Neural cell (in vitro differentiated cells): ENCODE measurements around the gene RHOT1. TPM values are rescaled to one million over a fixed set of nuclear protein-coding genes. Genes with fewer than 3 reads are reported as not detected.

ENCODE experiments used
- H2AFZ ChIP-seq: fragments of 200-600, 300-800 bp; sonication (generic), shearing (Covaris generic); 2 replicates; pipeline ENCODE4 v1.6.0; 2014; ENCODE audit warnings: low read depth, mild to moderate bottlenecking, antibody characterized with exemption, low read length, moderate library complexity
- H3F3A ChIP-seq: fragments of 200-600 bp; shearing (Covaris generic); 2 replicates; pipeline ENCODE4 v1.6.1; 2016; ENCODE audit warnings: mild to moderate bottlenecking, moderate library complexity, mixed read lengths, antibody characterized with exemption, low read length; ENCODE audit not compliant: insufficient read depth, poor library complexity, severe bottlenecking
- H3K27ac ChIP-seq: fragments of 200-600, 300-800 bp; sonication (generic), shearing (Covaris generic); 2 replicates; pipeline ENCODE4 v1.5.1; 2014; ENCODE audit warnings: mild to moderate bottlenecking, low read length, moderate library complexity
- H3K27me3 ChIP-seq: fragments of 300-800, 200-600 bp; sonication (generic), shearing (Covaris generic); 2 replicates; pipeline ENCODE4 v1.6.0; 2014; ENCODE audit warnings: mild to moderate bottlenecking, low read depth, low read length, moderate library complexity; ENCODE audit not compliant: insufficient read depth
- H3K36me3 ChIP-seq: fragments of 300-800, 200-600 bp; sonication (generic), shearing (Covaris generic); 2 replicates; pipeline ENCODE4 v1.5.1; 2014; ENCODE audit warnings: mild to moderate bottlenecking, antibody characterized with exemption, low read length, moderate library complexity; ENCODE audit not compliant: insufficient read depth
- H3K4me2 ChIP-seq: fragments of 300-800, 200-600 bp; sonication (generic), shearing (Covaris generic); 2 replicates; pipeline ENCODE4 v1.6.0; 2014; ENCODE audit warnings: mild to moderate bottlenecking, low read length
- H3K4me3 ChIP-seq: fragments of 300-800, 200-600 bp; sonication (generic), shearing (Covaris generic); 2 replicates; pipeline ENCODE4 v1.5.1; 2014; ENCODE audit warnings: mild to moderate bottlenecking, low read length, moderate library complexity
- H3K79me2 ChIP-seq: fragments of 200-600 bp; shearing (Covaris generic); replicated peaks from 2 replicates; pipeline ENCODE4 v1.6.0; 2014; ENCODE audit warnings: mild to moderate bottlenecking, low read length, moderate library complexity; ENCODE audit not compliant: insufficient read depth
- H3K9ac ChIP-seq: fragments of 300-800, 200-600 bp; sonication (generic), shearing (Covaris generic); 2 replicates; pipeline ENCODE4 v1.6.1; 2016; ENCODE audit warnings: mild to moderate bottlenecking, low read length, mixed read lengths
- H3K9me2 ChIP-seq: fragments of 200-600 bp; shearing (Covaris generic); 2 replicates; pipeline ENCODE4 v1.6.1; 2016; ENCODE audit warnings: mild to moderate bottlenecking, low read length, mixed read lengths; ENCODE audit not compliant: insufficient read depth
- H3K9me3 ChIP-seq: fragments of 200-600, 300-800 bp; sonication (generic), shearing (Covaris generic); 2 replicates; pipeline ENCODE4 v1.6.1; 2016; ENCODE audit warnings: mild to moderate bottlenecking, mixed run types, low read length, moderate library complexity, mixed read lengths
- H4K20me1 ChIP-seq: fragments of 200-600 bp; shearing (Covaris generic); 2 replicates; pipeline ENCODE4 v1.6.1; 2016; ENCODE audit warnings: mild to moderate bottlenecking, mixed run types; ENCODE audit not compliant: insufficient read depth
- CTCF ChIP-seq: fragments of 450-650 bp; IDR thresholded peaks from 2 replicates; pipeline ENCODE4 v1.5.1; 2014; ENCODE audit warnings: antibody characterized with exemption, mild to moderate bottlenecking, moderate library complexity; ENCODE audit not compliant: poor library complexity, severe bottlenecking
- EP300 ChIP-seq: fragments of 450-650 bp; conservative IDR thresholded peaks from 2 replicates; pipeline ENCODE4 v1.6.1; 2014; ENCODE audit warnings: antibody characterized with exemption, mild to moderate bottlenecking, moderate library complexity; ENCODE audit not compliant: poor library complexity, severe bottlenecking
- EZH2 ChIP-seq: fragments of 200-600, 300-800 bp; shearing (Covaris generic), sonication (generic); IDR thresholded peaks from 2 replicates; pipeline ENCODE4 v1.6.1; 2014; ENCODE audit warnings: antibody characterized with exemption, low read length, borderline replicate concordance, mild to moderate bottlenecking; ENCODE audit not compliant: insufficient read depth, poor library complexity, severe bottlenecking
- POLR2AphosphoS5 ChIP-seq: IDR thresholded peaks from 2 replicates; pipeline ENCODE4 v1.6.1; 2012
- RAD21 ChIP-seq: fragments of 450-650 bp; conservative IDR thresholded peaks from 2 replicates; pipeline ENCODE4 v1.6.1; 2014; ENCODE audit warnings: antibody characterized with exemption, mild to moderate bottlenecking, moderate library complexity
- REST ChIP-seq: IDR thresholded peaks from 2 replicates; pipeline ENCODE4 v1.6.1; 2012; ENCODE audit warnings: borderline replicate concordance
- SMC3 ChIP-seq: fragments of 450-650 bp; conservative IDR thresholded peaks from 2 replicates; pipeline ENCODE4 v1.6.1; 2014; ENCODE audit warnings: antibody characterized with exemption, mild to moderate bottlenecking, moderate library complexity; ENCODE audit not compliant: poor library complexity
- TAF1 ChIP-seq: IDR thresholded peaks from 2 replicates; pipeline ENCODE4 v1.6.1; 2012; ENCODE audit warnings: low read depth
- polyA plus RNA-seq: library from polyadenylated mRNA; depleted of rRNA; stranded (reverse); fragments of >200 nt; gene quantifications from 2 replicates; pipeline ENCODE4 v1.2.3, GENCODE V29; 2014

The RHOT1 gene
- polyA plus RNA-seq, 1 donor from 2014 or later = 99.1 TPM

GRCh38 chr17:32208436-32208835, 66.1 kb downstream of the RHOT1 start:
- Histone ChIP-seq H3K27me3 (no peaks in the 10 kb centered on the region), H3K4me2 (no peak overlapping the region), H4K20me1 (no peaks in the 10 kb centered on the region), H2AFZ (no peak overlapping the region), H3K9ac (no peak overlapping the region), H3K9me2 (no peaks in the 10 kb centered on the region), H3F3A (no peaks in the 10 kb centered on the region), H3K27ac (no peak overlapping the region), H3K9me3 (no peaks in the 10 kb centered on the region), H3K79me2 (no peaks in the 10 kb centered on the region), H3K36me3 (peaks cover 5% of the 10 kb centered on the region), H3K4me3 (no peak overlapping the region)
- TF ChIP-seq RAD21 (no peak), REST (no peak), EP300 (no peak), EZH2 (no peak)

- H3K27me3 ChIP-seq = no peaks in the 10 kb centered on the region
- no peak overlapping the region for H3K27ac ChIP-seq
- TF ChIP-seq EP300 = no peak
- no peak for TF ChIP-seq REST
- no peaks in the 10 kb centered on the region for H3K9me3 ChIP-seq
- no peaks in the 10 kb centered on the region for H3K79me2 ChIP-seq
- H3K9ac ChIP-seq = no peak overlapping the region
- peaks cover 5% of the 10 kb centered on the region for H3K36me3 ChIP-seq
- no peaks in the 10 kb centered on the region for H4K20me1 ChIP-seq
- H3K9me2 ChIP-seq = no peaks in the 10 kb centered on the region
- no peak overlapping the region for H2AFZ ChIP-seq
- H3F3A ChIP-seq = no peaks in the 10 kb centered on the region
- no peak overlapping the region for H3K4me3 ChIP-seq
- H3K4me2 ChIP-seq = no peak overlapping the region
Observed at GRCh38 chr17:32209608-32210007, 67.3 kb downstream of the RHOT1 start.

- Histone ChIP-seq H3K27ac (no peak overlapping the region), H3K4me3 (no peak overlapping the region), H3F3A (no peaks in the 10 kb centered on the region), H3K79me2 (no peaks in the 10 kb centered on the region), H4K20me1 (no peaks in the 10 kb centered on the region), H3K4me2 (no peak overlapping the region), H2AFZ (no peak overlapping the region), H3K36me3 (peaks cover 5% of the 10 kb centered on the region), H3K9me3 (no peaks in the 10 kb centered on the region), H3K9ac (no peak overlapping the region), H3K27me3 (no peaks in the 10 kb centered on the region), H3K9me2 (no peaks in the 10 kb centered on the region)
- TF ChIP-seq CTCF = no peak
- no peak for TF ChIP-seq REST
- no peak for TF ChIP-seq EZH2
- no peak for TF ChIP-seq TAF1
- TF ChIP-seq SMC3 = no peak
- TF ChIP-seq EP300 = no peak
- TF ChIP-seq POLR2AphosphoS5 = no peak
Observed at GRCh38 chr17:32211671-32212070, 69.4 kb downstream of the RHOT1 start.
